ENCODE data around the gene TMTC1. TPM values are rescaled to one million over a fixed set of nuclear protein-coding genes. Genes with fewer than 3 reads are reported as not detected.
A peak's percentile ranks its signal among the peaks of the same experiment; 100 is the strongest.

Gene TMTC1
- total and polyA plus RNA-seq, 4 donors: 3.0 to 33.6 (median 6.0) TPM

DNA sequence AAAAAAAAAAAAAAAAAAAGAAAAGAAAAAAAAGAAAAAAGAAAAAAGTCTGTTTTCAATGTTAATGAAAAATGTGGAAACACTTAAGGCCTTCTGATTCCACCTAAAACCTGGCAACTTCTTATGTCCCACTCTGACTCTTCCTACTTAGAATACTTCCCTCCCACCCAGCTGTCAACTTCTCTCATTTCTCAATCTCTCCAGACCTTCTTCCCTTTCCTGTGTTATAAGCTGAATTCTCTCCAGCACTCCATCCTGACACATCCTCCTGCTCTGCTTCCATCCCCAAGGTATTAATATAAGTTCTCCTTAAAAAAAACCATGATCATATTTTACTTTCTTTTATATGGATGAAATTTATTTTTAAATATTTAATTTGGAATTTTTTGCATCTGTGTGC is 20.3 kb upstream of the TMTC1 start:
- ATAC-seq (ENCODE audit: insufficient read depth, low FRiP score) (no peak), DNase-seq (no peak)
- Histone ChIP-seq H3K27ac (ENCODE audit: low read depth in 1 of 2, low read length in 1 of 2) (no peak overlapping the region), H3K4me1 (ENCODE audit: control insufficient read depth in 5 of 5, insufficient read depth in 5 of 5, low read length in 5 of 5) (peaks cover 0 to 6% (median 0%) of the 10 kb centered on the region in 5 donors), H3K9me3 (ENCODE audit: control insufficient read depth in 4 of 4, insufficient read depth in 3 of 4, low read length in 3 of 4) (no peaks in the 10 kb centered on the region), H3K4me3 (no peak overlapping the region), H3K27me3 (ENCODE audit: control insufficient read depth in 3 of 3, insufficient read depth in 3 of 3, low read length in 2 of 3) (peaks cover 0 to 2% (median 0%) of the 10 kb centered on the region in 3 donors), H3K9ac (ENCODE audit: insufficient read depth in 1 of 2, low read length in 2 of 2) (no peak overlapping the region), H3K36me3 (ENCODE audit: control insufficient read depth in 4 of 4, insufficient read depth in 4 of 4, low read length in 4 of 4) (no peaks in the 10 kb centered on the region)
- TF ChIP-seq, protein P1, sequence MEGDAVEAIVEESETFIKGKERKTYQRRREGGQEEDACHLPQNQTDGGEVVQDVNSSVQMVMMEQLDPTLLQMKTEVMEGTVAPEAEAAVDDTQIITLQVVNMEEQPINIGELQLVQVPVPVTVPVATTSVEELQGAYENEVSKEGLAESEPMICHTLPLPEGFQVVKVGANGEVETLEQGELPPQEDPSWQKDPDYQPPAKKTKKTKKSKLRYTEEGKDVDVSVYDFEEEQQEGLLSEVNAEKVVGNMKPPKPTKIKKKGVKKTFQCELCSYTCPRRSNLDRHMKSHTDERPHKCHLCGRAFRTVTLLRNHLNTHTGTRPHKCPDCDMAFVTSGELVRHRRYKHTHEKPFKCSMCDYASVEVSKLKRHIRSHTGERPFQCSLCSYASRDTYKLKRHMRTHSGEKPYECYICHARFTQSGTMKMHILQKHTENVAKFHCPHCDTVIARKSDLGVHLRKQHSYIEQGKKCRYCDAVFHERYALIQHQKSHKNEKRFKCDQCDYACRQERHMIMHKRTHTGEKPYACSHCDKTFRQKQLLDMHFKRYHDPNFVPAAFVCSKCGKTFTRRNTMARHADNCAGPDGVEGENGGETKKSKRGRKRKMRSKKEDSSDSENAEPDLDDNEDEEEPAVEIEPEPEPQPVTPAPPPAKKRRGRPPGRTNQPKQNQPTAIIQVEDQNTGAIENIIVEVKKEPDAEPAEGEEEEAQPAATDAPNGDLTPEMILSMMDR (IDR thresholded peaks at IDR 0.05; ENCODE audit: control extremely low read depth, extremely low read depth): no peak

DNA sequence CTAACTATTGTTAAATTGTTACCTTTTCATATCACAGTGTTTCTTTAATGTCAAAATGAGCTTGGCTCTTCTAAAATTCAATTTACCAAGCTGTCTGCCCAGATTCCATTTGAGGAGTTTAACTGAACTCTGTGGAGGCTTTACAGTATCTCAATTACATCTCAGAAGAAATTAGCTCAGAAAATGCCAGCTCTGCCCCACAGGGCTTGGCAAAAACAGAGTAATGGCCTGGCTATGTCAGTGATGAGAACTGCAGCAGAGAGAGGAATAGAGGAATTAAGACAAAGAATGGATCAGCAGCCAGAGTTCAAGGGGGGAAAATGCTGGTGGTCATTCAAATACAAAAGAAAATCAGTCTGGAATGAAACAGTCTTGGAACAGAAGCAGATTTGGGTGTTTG is 15.8 kb upstream of the TMTC1 start:
- peaks cover 0 to 3% (median 0%) of the 10 kb centered on the region in 3 donors for H3K27me3 ChIP-seq (ENCODE audit: control insufficient read depth in 3 of 3, insufficient read depth in 3 of 3, low read length in 2 of 3)
- H3K4me1 ChIP-seq (ENCODE audit: control insufficient read depth in 5 of 5, insufficient read depth in 5 of 5, low read length in 5 of 5): peaks cover 0 to 27% (median 4%) of the 10 kb centered on the region in 5 donors
- no peaks in the 10 kb centered on the region for H3K36me3 ChIP-seq (ENCODE audit: control insufficient read depth in 4 of 4, insufficient read depth in 4 of 4, low read length in 4 of 4)
- no peaks in the 10 kb centered on the region for H3K9me3 ChIP-seq (ENCODE audit: control insufficient read depth in 4 of 4, insufficient read depth in 3 of 4, low read length in 3 of 4)
- H3K4me3 ChIP-seq: no peak overlapping the region
- no peak for DNase-seq
- no peak for ATAC-seq (ENCODE audit: insufficient read depth, low FRiP score)
- H3K9ac ChIP-seq (ENCODE audit: insufficient read depth in 1 of 2, low read length in 2 of 2): no peak overlapping the region
- TF ChIP-seq, protein P1 (IDR thresholded peaks at IDR 0.05; ENCODE audit: control extremely low read depth, extremely low read depth): no peak
- H3K27ac ChIP-seq (ENCODE audit: low read depth in 1 of 2, low read length in 1 of 2): no peak overlapping the region

DNA sequence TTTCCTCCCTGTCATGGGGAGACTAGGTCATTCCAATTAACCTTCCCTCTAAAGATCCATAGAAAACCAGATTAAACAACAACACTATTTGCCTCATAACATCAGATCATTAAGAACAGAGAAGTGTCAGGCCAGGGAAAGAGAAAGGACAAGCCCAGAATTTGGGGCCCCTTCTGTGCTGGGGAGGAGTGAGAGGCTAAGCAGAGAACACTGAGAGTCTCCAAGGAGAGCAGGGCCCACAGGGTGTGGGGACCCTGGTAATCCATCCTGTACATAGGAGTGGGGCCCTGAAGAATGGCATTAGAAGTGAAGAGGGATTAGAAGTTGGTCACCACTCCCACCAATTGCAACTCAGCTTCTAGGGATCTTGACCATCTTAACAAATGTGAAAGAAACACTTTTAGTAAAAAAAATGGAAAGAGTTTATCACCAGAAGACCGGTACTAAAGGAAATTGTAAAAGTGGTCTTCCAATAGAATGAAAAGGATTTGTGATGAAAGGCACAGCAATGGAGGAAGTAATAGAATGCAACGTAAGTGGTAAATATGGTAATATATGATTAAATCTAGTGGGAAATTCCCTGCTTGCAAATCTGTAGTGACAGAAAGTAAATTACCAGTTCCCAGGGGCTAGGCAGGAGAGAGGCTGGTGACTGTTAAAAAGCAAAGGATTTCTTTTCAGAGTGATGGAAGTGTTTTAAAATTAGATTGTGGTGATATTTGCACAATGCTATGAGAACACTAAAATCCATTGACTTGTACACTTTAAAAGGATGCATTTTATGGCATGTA is 14.0 kb upstream of the TMTC1 start:
- Histone ChIP-seq H3K9ac (ENCODE audit: insufficient read depth in 1 of 2, low read length in 2 of 2) (no peak overlapping the region), H3K9me3 (ENCODE audit: control insufficient read depth in 4 of 4, insufficient read depth in 3 of 4, low read length in 3 of 4) (peaks cover 0 to 2% (median 1%) of the 10 kb centered on the region in 4 donors), H3K4me3 (no peak overlapping the region), H3K27ac (ENCODE audit: low read depth in 1 of 2, low read length in 1 of 2) (peak overlapping the region in 1 of 2 donors; percentile 33), H3K27me3 (ENCODE audit: control insufficient read depth in 3 of 3, insufficient read depth in 3 of 3, low read length in 2 of 3) (peaks cover 0 to 3% (median 0%) of the 10 kb centered on the region in 3 donors), H3K4me1 (ENCODE audit: control insufficient read depth in 5 of 5, insufficient read depth in 5 of 5, low read length in 5 of 5) (peaks cover 0 to 27% (median 4%) of the 10 kb centered on the region in 5 donors), H3K36me3 (ENCODE audit: control insufficient read depth in 4 of 4, insufficient read depth in 4 of 4, low read length in 4 of 4) (no peaks in the 10 kb centered on the region)
- no peak for DNase-seq
- TF ChIP-seq, protein P1 (IDR thresholded peaks at IDR 0.05; ENCODE audit: control extremely low read depth, extremely low read depth): no peak
- WGBS, 2 donors: 41% methylated on average over 2 of the region's 2 CpGs
- ATAC-seq (ENCODE audit: insufficient read depth, low FRiP score): no peak
